Stimulated activated naive CD4-positive, alpha-beta T cell treated with Interleukin-2 at 50 U/mL for 16 hours (primary cell): Measurements from ENCODE around the gene TC2N.
"Not testable (repeated sequence)": the region's sequence is repeated elsewhere in the genome, so short reads cannot be mapped to it uniquely, and the experiment has no call there.

Experiments
- DNase-seq: peaks from one replicate; lab custom pipeline; 2025; lab: John Stamatoyannopoulos, UW

The TC2N gene

DNA sequence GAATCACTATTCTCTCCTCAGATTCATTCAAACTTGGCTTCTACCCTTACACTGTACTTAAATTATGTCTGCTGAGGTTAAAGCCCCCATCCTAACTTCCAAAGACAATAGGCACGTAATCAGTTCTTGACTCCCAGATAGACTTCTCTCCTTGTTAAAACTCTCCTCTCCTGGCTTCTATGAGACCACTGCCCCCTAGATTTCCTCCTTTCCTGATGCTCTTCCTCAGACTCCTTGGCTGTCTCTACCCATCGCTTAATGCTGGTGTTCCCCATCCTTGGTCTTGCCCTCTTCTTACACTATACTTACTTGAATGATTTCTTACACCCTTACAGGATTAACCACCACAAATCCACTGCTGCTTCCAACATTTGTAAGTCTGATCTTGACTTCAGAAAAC lies 32.8 kb downstream of the TC2N start:
- no peak for DNase-seq

DNA sequence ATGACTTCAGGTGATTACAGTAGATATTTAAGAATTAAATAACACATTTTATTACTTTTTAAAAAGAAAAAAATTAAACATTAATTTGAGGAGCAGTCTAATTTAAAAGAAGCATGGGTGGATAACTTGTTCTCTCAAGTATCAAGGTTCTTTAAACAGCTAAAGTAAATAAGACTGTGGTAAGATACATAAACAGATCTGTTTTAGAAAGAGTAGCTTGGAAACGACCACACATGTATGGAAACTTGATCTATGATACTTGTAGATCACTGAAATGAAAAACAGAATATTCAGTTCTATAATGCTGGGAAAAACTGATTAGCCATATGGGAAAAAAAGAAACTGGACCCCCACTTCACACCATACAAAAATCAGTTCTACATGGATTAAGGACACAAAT lies 36.0 kb downstream of the TC2N start:
- DNase-seq = no peak

DNA sequence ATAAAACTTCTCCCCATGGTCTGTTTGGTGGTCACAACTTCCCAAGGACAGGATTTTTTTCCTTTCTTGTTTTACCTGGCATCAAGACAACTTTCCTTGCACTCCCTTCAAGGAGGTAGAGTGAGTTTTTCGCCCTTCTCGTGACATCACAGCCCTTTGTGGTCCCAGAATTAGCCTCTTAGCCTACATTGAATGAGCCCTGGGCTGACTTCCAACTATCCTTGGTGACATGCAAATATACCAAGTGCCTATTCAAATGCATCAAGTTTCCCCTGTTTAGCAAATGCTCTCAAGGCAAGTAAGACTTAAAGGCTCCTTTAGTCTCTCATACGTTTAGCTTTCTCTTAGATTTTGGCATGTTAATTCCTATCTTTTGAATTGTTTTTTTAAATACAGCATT lies 36.6 kb downstream of the TC2N start:
- DNase-seq = no peak

DNA sequence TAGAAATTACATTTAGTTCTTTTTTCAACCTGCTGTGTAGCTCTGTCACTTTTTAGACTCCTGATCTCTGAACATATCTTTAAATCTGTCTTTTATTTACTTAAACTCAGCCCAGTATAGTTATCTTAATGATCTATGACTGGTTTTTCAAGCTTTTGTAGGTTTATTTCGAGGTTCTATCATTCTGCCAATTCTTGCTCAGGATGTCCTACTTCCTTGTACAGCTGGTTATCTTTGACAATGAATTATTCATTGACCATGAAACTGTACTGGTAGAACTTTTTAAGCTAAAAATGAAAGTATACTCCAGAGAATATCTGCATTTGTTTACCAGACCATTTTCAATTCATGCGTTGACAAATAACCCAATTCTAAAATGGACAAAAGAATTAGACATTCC lies 37.8 kb downstream of the TC2N start:
- no peak for DNase-seq

DNA sequence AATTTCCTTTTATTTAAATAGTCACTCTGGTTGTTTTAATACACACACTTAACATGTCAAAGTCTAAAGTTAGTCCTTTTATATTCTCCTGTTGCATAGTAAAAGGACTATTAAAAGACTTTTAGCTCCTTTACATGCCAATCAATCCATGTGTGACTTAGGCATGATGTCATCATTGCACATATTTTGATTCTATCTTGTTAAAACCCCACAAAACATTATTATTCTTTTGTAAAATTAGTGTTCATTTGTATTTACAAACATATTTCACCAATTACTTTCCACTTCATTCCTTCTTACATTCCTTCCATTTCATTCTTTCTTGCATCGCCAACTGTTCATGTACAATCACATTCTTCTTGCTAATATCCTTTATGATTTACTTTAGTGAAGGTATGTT lies 39.6 kb downstream of the TC2N start:
- DNase-seq = no peak

DNA sequence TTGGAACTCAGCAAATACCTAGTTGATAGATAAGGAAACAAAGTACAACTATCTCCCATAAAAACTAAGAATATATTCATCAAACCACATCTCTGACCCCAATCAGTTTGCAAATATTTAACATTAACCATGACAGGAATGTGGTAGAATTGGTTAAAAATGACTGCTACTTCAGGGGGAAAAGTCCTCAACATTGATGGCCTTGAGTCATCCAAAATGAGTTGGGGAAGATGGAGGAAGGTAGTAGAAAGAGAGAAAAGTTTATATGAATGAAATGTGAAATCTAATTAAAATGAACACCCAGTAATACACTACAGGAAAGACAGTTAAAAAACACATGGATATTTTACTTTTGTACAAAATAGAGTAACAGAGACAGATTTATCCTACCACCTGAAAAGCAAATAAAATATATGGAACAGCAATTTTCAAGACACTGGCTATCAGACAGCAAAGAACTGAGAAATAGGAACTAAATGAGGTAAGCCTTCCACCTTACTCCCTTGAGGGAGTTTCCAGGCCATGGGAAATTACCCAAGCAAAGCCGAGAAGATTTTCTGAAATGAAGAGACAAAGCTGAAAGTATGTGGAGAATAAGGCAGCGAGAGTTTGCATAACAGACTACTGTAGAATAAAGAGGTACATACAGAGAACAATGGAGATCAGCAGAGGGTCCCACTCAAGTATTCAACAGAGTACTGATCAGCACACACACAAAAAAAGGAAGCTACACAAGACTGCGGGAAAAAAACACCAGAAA lies 49.6 kb downstream of the TC2N start:
- no peak for DNase-seq

DNA sequence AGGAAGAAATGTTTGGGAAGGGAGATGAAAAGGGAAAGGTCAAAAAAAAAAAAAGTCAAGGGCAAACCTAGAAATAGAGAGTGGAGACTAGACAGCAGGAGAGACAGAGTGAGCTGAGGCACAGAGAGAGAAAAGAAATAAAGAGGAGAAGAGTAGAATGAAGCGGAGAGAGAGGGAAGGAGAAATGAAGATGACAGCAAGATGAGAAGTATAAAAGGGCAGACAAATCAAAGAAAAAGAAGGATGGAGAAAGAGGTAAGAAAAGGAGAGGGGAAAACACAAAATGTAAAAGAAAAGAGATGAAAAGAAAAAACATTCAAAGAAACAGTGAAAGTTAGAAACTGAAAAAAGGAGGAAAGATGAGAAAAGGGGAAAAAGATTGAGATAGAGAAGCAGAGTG lies 53.0 kb downstream of the TC2N start:
- DNase-seq = no peak

DNA sequence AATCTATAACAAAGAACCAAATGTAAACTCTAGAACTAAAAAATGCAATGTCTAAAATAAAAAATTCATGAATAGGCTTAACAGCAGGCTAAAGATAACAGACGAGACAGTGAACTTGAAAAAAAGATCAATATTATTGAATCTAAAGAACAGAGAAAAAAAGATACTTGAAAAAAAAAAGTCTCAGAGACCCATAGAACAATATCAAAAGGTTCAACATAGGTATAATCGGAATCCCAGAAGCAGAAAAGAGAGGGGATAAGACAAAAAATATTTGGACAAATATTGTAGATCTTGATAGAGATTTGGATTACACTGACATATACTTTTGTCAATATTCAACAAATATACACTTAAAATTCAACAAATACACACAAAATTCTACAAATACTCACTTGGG lies 56.6 kb downstream of the TC2N start:
- DNase-seq = no peak

DNA sequence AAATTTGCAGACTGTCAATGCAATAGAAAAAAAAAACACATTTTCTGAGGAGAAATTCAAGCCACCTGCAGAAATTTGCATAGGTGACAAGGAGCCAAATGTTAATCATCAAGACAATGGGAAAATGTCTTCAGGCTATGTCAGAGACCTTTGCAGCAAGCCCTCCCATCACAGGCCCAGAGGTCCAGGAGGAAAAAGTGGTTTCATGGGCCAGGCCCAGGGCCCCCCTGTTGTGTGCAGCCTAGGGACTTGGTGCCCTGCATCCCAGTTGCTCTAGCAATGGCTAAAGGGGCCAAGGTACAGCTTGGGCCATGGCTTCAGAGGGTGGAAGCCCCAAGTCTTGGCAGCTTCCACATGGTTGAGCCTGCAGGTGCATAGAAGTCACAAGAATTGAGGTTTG lies 60.6 kb downstream of the TC2N start:
- DNase-seq = no peak

DNA sequence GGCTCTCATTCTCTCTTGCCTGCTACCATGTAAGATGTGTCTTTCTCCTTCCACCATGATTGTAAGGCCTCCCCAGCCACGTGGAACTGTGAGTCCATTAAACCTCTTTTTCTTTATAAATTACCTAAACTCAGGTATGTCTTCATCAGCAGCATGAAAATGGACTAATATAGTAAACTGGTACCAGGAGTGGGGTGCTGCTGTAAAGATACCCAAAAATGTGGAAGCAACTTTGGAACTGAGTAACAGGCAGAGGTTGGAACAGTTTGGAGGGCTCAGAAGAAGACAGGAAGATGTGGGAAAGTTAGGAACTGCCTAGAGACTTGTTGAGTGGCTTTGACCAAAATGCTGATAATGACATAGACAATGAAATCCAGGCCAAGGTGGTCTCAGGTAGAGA lies 61.2 kb downstream of the TC2N start:
- not testable (repeated sequence) for DNase-seq

DNA sequence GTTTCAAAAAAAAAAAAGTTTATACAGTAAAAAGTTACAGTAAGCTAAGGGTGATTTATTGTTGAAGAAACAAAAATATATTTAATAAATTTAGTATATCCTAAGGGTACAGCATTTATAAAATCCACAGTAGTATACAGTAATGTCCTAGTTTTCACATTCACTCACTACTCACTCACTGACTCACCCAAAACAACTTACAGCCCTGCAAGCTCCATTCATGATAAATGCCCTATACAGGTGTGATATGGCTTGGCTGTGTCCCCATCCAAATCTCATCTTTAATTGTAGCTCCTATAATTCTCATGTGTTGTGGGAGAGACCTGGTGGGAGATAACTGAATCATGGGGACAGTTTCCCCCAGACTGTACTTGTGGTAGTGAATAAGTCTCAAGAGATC lies 61.7 kb downstream of the TC2N start:
- DNase-seq = no peak

DNA sequence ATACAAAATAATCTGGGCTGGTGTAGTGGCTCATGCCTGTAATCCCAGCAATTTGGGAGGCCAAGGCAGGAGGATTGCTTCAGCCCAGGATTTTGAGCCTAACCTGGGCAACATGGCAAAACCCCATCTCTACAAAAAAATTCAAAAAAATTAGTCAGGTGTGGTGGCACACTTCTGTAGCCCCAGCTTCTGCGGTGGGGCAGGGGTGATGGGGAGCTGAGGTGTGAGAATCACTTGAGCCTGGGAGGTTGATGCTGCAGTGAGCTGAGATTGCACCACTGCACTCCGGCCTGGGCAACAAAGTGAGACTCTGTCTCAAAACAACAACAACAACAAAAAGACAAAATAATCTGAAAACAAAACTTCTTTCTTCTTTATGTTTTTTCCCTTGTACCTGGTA lies 66.0 kb downstream of the TC2N start:
- no peak for DNase-seq

DNA sequence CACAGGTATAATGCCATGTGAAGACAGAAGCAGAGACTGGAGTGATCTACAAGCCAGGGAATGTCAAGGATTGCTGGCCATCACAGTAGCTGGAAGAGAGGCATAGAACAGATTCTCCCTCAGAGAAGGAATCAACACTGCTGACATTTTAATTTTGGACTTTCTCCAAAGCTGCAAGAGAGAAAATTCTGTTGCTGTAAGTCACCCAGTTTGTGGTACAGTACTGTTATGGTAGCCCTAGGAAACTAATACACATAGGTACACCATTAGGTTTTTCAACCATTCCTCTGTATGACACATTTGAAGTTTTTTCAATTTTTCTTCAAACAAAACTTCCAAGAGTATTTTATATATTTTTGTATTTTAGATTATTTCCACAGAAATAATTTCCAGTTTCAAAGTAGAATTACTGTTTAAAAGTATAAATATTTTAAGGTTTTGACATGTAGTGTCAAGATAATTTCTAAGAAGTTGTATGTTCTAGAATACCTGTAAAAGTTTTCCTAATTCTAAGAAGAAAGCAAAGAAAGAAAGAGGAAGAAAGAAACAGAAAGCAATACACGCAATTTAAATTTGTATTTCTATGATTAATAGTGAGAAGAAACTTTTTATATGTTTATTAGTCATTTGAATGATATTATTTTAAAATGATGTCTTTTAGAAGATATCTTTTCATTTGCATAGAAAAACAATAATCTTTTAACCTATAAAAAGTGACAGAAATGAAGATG lies 70.6 kb downstream of the TC2N start:
- no peak for DNase-seq

DNA sequence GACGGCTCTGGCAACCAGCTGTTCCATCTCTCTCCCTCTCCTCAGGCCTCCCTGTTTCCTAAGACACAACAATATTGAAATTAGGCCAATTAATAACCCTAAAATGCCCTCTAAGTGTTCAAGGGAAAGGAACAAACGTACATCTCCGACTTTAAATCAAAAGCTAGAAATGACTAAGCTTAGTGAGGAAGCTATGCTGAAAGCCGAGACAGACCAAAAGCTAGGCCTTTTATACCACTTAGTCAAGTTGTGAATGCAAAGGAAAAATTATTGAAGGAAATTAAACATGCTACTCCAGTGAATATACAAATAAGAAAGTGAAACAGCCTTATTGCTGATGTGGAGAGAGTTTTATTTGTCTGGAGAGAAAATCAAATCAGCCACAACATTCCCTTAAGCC lies 73.6 kb downstream of the TC2N start:
- DNase-seq = no peak

DNA sequence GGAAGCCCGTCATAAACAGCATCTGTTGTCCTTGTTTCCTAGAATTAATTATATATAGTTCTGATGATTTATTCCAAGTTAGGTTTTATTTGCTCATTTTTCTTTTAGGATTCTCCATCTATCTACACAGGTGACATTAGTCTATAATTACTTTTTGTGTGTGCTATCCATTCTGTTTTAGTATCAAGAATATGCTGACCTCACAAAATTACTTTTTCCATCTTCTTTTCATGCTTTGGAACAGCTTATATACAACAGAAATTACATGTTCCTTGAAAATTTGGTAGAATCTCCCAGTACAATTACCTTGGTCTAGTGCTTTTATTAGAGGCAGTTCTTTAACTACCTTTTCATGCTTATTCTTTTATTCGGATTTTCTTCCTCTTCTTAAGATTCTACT lies 81.1 kb downstream of the TC2N start:
- no peak for DNase-seq

DNA sequence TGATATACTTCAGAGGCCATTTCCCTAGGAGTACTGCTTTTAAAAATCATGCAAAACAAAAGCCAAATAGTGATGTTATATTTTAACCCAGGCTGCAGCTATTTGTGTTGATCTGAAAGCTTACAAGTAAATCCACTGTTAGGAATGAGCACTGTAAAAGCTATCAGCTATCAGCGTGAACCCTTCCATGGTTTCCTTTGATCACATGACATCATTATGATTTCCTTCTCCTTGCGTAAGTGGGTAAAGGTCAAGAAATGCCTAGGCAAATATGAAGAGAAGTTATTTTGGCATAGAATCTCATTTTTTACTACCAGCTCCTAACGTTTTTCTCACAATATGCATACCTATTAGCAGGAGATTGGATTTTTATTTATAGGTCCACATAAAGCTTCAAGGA lies 86.9 kb downstream of the TC2N start:
- no peak for DNase-seq

DNA sequence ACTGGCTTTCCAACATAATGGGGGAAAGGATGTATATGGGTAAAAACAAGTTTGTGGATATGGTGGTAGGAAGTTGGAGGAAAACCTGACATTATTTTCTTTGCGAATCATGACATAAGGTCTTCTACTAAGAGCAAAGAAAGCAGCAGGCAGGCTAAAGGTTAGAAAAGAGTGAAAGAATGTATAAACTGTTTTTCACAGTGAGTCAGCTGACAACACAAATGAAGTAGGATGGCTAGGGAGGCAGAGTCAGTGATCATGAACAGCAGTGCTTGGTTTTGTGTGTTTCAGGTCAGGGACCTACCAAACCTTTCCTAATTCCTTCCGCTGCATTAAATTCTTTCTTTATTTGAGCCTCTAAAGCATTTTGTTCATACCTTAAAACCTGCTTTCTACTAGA lies 89.1 kb downstream of the TC2N start:
- DNase-seq = no peak

DNA sequence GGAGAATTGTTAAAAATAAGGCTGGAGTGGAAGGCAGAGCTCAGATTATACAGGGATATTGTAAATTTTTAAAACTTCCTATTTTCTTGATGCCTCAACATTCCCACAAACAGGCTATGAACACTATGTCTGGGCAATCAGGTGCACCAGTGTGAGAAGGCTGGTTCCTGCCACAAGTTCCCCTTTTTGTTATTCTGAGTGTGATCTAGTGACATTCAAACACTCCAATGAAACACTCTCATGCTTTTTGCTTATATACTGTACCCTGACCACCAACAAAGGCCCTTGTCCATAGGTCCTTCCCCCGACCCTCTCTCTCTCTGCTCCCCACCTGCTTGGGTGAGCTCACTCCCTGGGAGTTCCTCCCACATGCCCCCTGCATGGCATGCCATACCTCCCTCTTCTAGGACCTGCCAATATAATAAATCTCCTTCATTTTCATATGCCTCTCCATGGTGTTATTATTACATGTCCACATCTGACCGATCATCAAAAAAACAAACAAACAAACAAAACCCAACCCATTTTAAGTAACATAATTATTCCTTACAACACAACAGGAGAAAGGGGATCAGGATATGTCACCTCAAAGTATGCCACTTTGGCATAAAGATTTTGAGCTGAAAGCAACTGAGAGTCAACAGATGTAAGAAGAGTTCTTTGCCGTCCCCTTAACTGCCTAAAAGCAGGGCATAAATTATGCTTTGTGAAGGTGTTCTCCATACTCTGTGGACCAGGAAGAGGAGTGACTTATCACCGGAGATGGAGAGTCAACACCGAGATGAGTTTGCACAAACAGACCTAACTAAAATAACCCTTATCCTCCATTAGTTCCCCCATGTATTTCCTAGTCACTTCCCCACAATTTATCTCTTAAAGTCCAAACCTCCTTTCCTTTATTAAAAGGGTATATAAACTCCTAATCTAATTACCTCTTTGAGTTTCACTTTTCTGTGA lies 92.9 kb downstream of the TC2N start:
- no peak for DNase-seq

DNA sequence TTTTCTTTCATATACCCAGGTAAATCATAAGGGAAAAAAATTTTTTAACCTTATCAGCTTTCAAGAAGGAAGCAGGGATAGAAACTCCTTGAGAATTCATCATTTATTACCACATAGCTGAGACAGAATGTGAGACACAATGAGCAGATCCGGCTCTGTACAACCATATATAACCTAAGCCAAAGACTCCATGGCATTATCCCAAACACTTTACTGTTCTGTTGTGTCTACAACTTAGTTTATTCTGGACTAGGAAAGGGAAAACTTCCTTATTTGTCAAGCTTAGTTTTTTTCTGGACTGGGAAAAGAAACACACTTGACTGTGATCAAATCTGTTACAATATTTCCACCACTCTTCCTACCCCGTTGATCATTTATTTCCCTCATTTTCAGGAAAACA lies 97.2 kb downstream of the TC2N start:
- DNase-seq = no peak

DNA sequence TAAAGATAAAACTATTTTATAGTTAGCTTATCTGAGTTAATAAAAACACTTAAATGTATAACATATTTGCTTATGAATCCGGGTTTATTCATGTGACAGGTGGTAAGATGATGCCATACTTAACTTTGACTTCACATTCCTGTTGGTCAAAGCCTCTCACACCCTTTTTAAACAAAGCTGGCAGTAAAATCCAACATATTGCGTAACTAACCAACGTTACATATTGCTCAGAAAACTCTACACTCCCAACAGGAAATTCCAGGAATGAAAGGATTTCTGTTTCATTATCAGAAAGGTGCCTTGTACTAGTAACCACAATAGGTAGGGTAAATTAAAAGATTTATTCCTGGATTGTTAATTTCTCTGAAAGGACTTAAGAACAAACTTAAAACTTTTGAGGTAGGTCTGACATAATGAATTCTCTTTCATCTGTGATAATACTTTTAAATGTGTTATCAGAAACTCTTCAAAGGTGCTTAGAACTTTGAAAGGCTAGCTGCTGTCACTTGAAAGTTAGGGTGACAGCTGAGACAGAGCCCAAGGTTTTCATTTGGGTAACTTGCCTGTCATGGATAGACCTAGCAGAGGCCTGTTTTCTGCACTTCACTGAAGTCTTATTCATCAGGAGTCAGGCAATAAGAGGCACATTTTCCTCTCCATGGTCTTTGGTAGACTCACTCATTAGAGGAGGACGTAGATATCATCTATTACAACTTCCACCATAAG lies 111.6 kb downstream of the TC2N start:
- DNase-seq = no peak

DNA sequence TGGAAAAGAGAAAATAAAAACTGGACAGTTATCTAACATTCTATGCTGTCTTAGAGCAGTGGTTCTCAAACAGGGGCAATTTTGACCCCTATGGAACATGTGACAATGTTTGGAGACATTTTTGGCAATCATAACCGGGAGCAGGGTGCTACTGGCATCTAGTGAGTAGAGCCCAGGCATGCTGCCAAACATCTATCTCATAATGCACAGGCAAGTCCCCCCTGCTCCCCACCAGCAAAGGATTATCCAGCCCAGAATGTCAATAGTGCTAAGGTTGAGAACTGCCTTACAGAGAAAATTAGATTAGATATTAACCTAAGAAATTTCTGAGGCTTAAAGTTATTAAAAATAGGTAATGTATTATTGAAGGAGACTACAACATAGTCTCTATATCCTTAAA lies 112.5 kb downstream of the TC2N start:
- no peak for DNase-seq

DNA sequence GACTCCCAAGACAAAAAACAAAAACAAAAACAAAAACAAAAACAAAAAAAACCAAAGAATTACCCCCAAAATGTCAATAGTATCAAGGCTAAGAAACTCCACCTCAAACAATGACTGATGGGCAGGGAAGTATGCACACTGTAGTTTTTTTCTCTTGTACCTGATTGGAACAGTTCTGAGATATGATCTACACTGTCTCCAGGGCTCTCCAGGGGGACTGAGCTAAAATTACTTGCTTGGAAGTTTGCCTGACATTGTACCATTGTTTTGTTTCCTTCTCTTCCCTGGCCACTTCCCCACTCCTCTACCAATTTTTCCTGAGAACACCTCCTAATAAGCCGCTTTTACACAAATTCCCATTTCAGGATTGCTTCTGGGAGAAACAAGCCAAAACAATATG lies 113.2 kb downstream of the TC2N start:
- DNase-seq = no peak
